Urothelium cell line (cell line): Measurements from ENCODE around the gene SF3B6.
"Not testable (repeated sequence)": the region's sequence is repeated elsewhere in the genome, so short reads cannot be mapped to it uniquely, and the experiment has no call there.

Experiments
- DNase-seq: peaks from one replicate; pipeline ENCODE4 v3.0.0; 2011; ENCODE audit warnings: low spot score, mixed read lengths
- FAIRE-seq: peaks from 2 replicates; lab custom pipeline; 2011; peaks lifted over from hg19 to GRCh38; lab: Jason Lieb, UNC

The SF3B6 gene

GRCh38 chr2:24075915-24076848 lies at the start of gene SF3B6:
TSS of gene SF3B6 (minus strand) at chr2:24076326. CDS start at chr2:24076229, 97 bp downstream.
- FAIRE-seq (peak; percentile 62), DNase-seq (peak; percentile 98)

- DNase-seq (peak; percentile 20), FAIRE-seq (no peak)
These were observed 47.9 kb upstream of the SF3B6 start for GRCh38 chr2:24123922-24124580.

- DNase-seq (peak; percentile 93), FAIRE-seq (peak; percentile 40)
These were observed 47.2 kb upstream of the SF3B6 start, which contains the start of the genes FAM228B and PFN4 for GRCh38 chr2:24123195-24123921. TSS of gene FAM228B (plus strand) at chr2:24123469. CDS start at chr2:24124362, 893 bp downstream. TSS of gene PFN4 (minus strand) at chr2:24123334. CDS start at chr2:24122535, 799 bp downstream.

- DNase-seq = no peak
These were observed 46.5 kb upstream of the SF3B6 start for GRCh38 chr2:24122366-24123194.

GRCh38 chr2:24121469-24121868 lies 45.3 kb upstream of the SF3B6 start:
- DNase-seq (no peak), FAIRE-seq (no peak)

More at GRCh38 chr2:24122366-24123194, 46.5 kb upstream of the SF3B6 start:
- no peak for FAIRE-seq

GRCh38 chr2:24121066-24121465 lies 44.9 kb upstream of the SF3B6 start:
- FAIRE-seq (no peak), DNase-seq (no peak)

GRCh38 chr2:24117902-24118301 lies 41.8 kb upstream of the SF3B6 start:
- DNase-seq (no peak), FAIRE-seq (no peak)

- no peak for FAIRE-seq
- DNase-seq = peak; percentile 62
These were observed 38.9 kb upstream of the SF3B6 start for GRCh38 chr2:24115057-24115456.

- FAIRE-seq = no peak
- DNase-seq = peak; percentile 58
These were observed 35.3 kb upstream of the SF3B6 start for GRCh38 chr2:24111407-24111901.

GRCh38 chr2:24110660-24111303 lies 34.7 kb upstream of the SF3B6 start:
- FAIRE-seq (no peak), DNase-seq (peak; percentile 17)

- not testable (repeated sequence) for FAIRE-seq
These were observed 33.3 kb upstream of the SF3B6 start for GRCh38 chr2:24109431-24109830.

GRCh38 chr2:24107336-24107735 lies 31.2 kb upstream of the SF3B6 start:
- DNase-seq (no peak), FAIRE-seq (no peak)

More at GRCh38 chr2:24109431-24109830, 33.3 kb upstream of the SF3B6 start:
- not testable (repeated sequence) for DNase-seq

- FAIRE-seq (no peak), DNase-seq (no peak)
These were observed 30.7 kb upstream of the SF3B6 start for GRCh38 chr2:24106786-24107185.

GRCh38 chr2:24105816-24106215 lies 29.7 kb upstream of the SF3B6 start:
- no peak for DNase-seq
- no peak for FAIRE-seq

- DNase-seq (no peak), FAIRE-seq (no peak)
These were observed 28.8 kb upstream of the SF3B6 start for GRCh38 chr2:24104906-24105305.

GRCh38 chr2:24104110-24104650 lies 28.1 kb upstream of the SF3B6 start:
- FAIRE-seq (peak; percentile 30), DNase-seq (no peak)

GRCh38 chr2:24102677-24103076 lies 26.6 kb upstream of the SF3B6 start:
- DNase-seq (no peak), FAIRE-seq (no peak)

GRCh38 chr2:24101992-24102391 lies 25.9 kb upstream of the SF3B6 start:
- FAIRE-seq = no peak
- no peak for DNase-seq

GRCh38 chr2:24100732-24101131 lies 24.6 kb upstream of the SF3B6 start:
- FAIRE-seq = not testable (repeated sequence)

More at GRCh38 chr2:24100732-24101131, 24.6 kb upstream of the SF3B6 start:
- not testable (repeated sequence) for DNase-seq
